ENCODE measurements around the gene CUL9. TPM values are rescaled to one million over a fixed set of nuclear protein-coding genes. Genes with fewer than 3 reads are reported as not detected.

CUL9 gene
- total RNA-seq, 4 donors from 2014 or later: 31.0 to 52.6 (median 38.8) TPM

DNA sequence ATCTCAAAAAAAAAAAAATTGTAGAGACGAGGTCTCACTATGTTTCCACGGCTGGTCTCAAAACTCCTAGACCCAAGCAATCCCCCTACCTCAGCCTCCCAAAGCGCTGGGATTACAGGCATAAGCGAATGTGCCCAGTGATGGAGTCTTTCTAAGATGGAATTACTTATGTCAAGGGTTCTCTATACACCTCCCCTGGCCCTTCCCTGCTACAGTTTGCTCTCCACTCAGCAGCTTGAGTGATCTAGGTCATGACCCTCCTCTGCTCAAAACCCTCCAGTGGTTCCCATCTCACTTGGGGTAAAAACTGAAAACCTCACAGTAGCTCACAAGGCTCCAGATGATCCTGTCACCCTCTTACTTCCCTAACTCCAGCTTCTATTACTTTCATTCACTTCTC lies 49.1 kb downstream of the CUL9 start:
- H3K4me3 ChIP-seq: no peak overlapping the region
- no peak for DNase-seq
- no peaks in the 10 kb centered on the region for H3K36me3 ChIP-seq
- no peaks in the 10 kb centered on the region for H3K27me3 ChIP-seq
- TF ChIP-seq, protein P1, sequence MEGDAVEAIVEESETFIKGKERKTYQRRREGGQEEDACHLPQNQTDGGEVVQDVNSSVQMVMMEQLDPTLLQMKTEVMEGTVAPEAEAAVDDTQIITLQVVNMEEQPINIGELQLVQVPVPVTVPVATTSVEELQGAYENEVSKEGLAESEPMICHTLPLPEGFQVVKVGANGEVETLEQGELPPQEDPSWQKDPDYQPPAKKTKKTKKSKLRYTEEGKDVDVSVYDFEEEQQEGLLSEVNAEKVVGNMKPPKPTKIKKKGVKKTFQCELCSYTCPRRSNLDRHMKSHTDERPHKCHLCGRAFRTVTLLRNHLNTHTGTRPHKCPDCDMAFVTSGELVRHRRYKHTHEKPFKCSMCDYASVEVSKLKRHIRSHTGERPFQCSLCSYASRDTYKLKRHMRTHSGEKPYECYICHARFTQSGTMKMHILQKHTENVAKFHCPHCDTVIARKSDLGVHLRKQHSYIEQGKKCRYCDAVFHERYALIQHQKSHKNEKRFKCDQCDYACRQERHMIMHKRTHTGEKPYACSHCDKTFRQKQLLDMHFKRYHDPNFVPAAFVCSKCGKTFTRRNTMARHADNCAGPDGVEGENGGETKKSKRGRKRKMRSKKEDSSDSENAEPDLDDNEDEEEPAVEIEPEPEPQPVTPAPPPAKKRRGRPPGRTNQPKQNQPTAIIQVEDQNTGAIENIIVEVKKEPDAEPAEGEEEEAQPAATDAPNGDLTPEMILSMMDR (IDR thresholded peaks at IDR 0.05): no peak
- no peak for TF ChIP-seq POLR2A (IDR thresholded peaks at IDR 0.05)
- intact Hi-C loops (cut with DNase I; ENCODE audit: low total_unique reads): no loop called here
- no peak overlapping the region for H3K27ac ChIP-seq
- H3K4me1 ChIP-seq: no peaks in the 10 kb centered on the region
- no peaks in the 10 kb centered on the region for H3K9me3 ChIP-seq

DNA sequence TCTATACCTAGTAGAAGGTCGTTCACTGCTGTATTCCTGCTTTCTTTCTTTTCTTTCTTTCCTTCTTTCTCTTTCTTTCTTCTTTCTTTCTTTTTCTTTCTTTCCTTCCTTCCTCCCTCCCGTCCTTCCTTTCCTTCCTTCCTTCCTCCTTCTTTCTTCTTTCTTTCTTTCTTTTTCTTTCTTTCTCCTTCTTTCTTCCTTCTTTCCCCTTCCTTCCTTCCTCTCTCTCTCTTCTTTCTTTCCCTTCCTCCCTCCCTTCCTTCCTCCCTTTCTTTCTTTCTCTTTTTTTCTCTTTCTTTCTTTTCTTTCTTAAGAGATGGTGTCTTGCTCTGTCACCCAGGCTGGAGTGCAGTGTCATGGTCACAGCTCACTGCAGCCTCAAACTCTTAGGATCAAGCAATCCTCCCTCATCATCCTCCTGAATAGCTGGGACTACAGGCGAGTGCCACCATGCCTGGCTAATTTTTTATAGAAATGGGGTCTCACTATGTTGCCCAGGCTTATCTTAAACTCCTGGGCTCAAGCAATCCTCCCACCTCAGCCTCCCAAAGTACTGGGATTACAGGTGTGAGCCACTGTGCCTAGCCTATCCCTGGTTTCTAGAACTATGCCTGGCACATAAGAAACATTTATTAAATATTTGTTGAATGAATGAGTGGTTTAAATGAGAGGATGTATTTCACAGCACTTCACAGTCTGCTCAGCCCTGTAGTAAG lies 49.9 kb downstream of the CUL9 start:
- no peak for DNase-seq
- no peak overlapping the region for H3K4me3 ChIP-seq
- intact Hi-C loops (cut with DNase I; ENCODE audit: low total_unique reads): no loop called here
- no peaks in the 10 kb centered on the region for H3K27me3 ChIP-seq
- H3K4me1 ChIP-seq: no peaks in the 10 kb centered on the region
- TF ChIP-seq, protein P1 (IDR thresholded peaks at IDR 0.05): no peak
- no peak for TF ChIP-seq POLR2A (IDR thresholded peaks at IDR 0.05)
- no peaks in the 10 kb centered on the region for H3K36me3 ChIP-seq
- no peak overlapping the region for H3K27ac ChIP-seq
- H3K9me3 ChIP-seq: no peaks in the 10 kb centered on the region

GRCh38 chr6:43235841-43236240 lies 53.8 kb downstream of the CUL9 start:
- Histone ChIP-seq H3K36me3 (no peaks in the 10 kb centered on the region), H3K9me3 (no peaks in the 10 kb centered on the region), H3K27me3 (no peaks in the 10 kb centered on the region), H3K4me3 (no peak overlapping the region), H3K27ac (no peak overlapping the region), H3K4me1 (no peaks in the 10 kb centered on the region)
- TF ChIP-seq, protein P1 (IDR thresholded peaks at IDR 0.05): no peak
- intact Hi-C loops (cut with DNase I; ENCODE audit: low total_unique reads): no loop called here
- no peak for DNase-seq

GRCh38 chr6:43239054-43239453 lies 57.1 kb downstream of the CUL9 start:
- peaks cover 5 to 12% of the 10 kb centered on the region in 2 donors for H3K27me3 ChIP-seq
- H3K36me3 ChIP-seq: no peaks in the 10 kb centered on the region
- H3K9me3 ChIP-seq: no peaks in the 10 kb centered on the region
- no peaks in the 10 kb centered on the region for H3K4me1 ChIP-seq
- TF ChIP-seq, protein P1 (IDR thresholded peaks at IDR 0.05): no peak
- TF ChIP-seq POLR2A (IDR thresholded peaks at IDR 0.05): no peak
- intact Hi-C loops (cut with DNase I; ENCODE audit: low total_unique reads): no loop called here
- no peak overlapping the region for H3K4me3 ChIP-seq
- no peak overlapping the region for H3K27ac ChIP-seq
- DNase-seq: no peak

DNA sequence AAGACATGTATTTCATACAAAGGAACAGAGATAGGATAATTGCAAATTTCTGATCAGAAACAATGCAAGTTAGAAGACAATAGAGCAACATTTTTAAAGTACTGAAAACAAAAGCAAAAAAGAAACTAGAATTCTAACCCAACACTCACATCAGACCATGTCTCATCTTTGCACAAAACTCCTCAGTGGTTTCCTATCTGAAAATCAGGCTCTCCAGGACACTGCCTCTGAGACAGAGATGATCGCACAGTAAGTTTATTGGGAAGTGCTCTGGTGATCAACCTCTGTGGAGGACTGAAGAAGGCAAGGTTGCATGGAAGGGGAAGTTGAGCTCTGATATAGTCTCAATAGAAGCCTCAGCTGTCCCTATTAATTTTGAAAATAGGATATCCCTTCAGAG lies 59.0 kb downstream of the CUL9 start:
- H3K4me1 ChIP-seq: no peaks in the 10 kb centered on the region
- intact Hi-C loops (cut with DNase I; ENCODE audit: low total_unique reads): no loop called here
- H3K27ac ChIP-seq: no peak overlapping the region
- DNase-seq: no peak
- H3K36me3 ChIP-seq: no peaks in the 10 kb centered on the region
- TF ChIP-seq, protein P1 (IDR thresholded peaks at IDR 0.05): no peak
- no peak for TF ChIP-seq POLR2A (IDR thresholded peaks at IDR 0.05)
- H3K9me3 ChIP-seq: no peaks in the 10 kb centered on the region
- no peak overlapping the region for H3K4me3 ChIP-seq
- peaks cover 8 to 12% of the 10 kb centered on the region in 2 donors for H3K27me3 ChIP-seq
